Measurements from ENCODE around the gene GSK3B. TPM values are rescaled to one million over a fixed set of nuclear protein-coding genes. Genes with fewer than 3 reads are reported as not detected.

GSK3B gene
- total RNA-seq, 1 donor from 2014 or later: 20.6 TPM

DNA sequence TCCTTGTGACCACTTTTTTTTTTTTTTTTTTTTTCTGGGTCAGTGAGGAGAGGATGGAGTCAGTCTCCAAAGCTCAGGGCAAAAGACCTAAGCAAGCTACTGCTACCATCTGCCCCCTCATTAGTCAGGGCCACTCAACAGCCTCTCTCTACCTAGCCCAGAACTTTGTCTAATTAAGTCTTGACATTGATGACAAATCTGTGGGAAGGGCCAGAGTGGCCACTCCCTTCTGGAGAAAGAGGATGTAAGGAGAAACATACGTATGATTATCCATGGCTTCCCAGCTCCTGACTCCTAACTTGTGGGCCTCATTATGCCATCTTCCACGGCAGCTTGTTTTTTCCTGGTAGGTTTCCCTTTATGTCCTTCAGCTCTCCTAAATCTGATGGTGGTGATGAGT lies 274.4 kb downstream of the GSK3B start:
- intact Hi-C loops (cut with DNase I): loop anchor here (10.0 kb wide), 1 partner anchor 675 kb away; no protein-coding TSS in a partner anchor
- H3K27ac ChIP-seq: no peak overlapping the region
- H3K4me1 ChIP-seq: no peaks in the 10 kb centered on the region

DNA sequence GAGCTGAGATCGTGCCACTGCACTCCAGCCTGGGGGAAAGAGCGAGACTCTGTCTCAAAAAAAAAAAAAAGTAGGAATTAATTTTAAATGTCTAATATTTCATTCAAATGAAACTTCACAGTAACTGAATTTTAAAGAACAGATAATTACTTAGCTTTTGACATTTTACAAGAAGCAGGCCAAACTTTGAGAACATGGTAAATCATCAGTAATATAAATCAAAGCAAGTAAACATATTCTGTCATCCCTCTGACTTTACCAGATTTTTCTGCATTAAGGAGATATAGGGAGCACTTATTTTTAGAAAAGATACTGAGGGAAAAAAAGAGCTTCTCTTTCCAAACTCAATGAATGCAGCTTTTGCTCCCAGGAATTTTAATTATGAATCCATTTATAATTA lies 275.3 kb downstream of the GSK3B start:
- intact Hi-C loops (cut with DNase I): no loop called here
- Histone ChIP-seq H3K9me3 (no peaks in the 10 kb centered on the region), H3K27me3 (no peaks in the 10 kb centered on the region), H3K27ac (no peak overlapping the region), H3K4me3 (no peak overlapping the region), H3K36me3 (no peaks in the 10 kb centered on the region), H3K4me1 (no peaks in the 10 kb centered on the region)
- TF ChIP-seq POLR2A (IDR thresholded peaks at IDR 0.05): no peak
- TF ChIP-seq POLR2AphosphoS5 (IDR thresholded peaks at IDR 0.05; ENCODE audit: insufficient read depth in 1 of 2, low read depth in 1 of 2): no peak
- TF ChIP-seq, protein P1, sequence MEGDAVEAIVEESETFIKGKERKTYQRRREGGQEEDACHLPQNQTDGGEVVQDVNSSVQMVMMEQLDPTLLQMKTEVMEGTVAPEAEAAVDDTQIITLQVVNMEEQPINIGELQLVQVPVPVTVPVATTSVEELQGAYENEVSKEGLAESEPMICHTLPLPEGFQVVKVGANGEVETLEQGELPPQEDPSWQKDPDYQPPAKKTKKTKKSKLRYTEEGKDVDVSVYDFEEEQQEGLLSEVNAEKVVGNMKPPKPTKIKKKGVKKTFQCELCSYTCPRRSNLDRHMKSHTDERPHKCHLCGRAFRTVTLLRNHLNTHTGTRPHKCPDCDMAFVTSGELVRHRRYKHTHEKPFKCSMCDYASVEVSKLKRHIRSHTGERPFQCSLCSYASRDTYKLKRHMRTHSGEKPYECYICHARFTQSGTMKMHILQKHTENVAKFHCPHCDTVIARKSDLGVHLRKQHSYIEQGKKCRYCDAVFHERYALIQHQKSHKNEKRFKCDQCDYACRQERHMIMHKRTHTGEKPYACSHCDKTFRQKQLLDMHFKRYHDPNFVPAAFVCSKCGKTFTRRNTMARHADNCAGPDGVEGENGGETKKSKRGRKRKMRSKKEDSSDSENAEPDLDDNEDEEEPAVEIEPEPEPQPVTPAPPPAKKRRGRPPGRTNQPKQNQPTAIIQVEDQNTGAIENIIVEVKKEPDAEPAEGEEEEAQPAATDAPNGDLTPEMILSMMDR (IDR thresholded peaks at IDR 0.05): no peak
- DNase-seq (ENCODE audit: extremely low spot score in 2 of 2): no peak

More for the DNA sequence above, 274.4 kb downstream of the GSK3B start:
- Histone ChIP-seq H3K27me3 (no peaks in the 10 kb centered on the region), H3K36me3 (no peaks in the 10 kb centered on the region), H3K9me3 (no peaks in the 10 kb centered on the region), H3K4me3 (no peak overlapping the region)
- TF ChIP-seq POLR2AphosphoS5 (IDR thresholded peaks at IDR 0.05; ENCODE audit: insufficient read depth in 1 of 2, low read depth in 1 of 2): no peak
- TF ChIP-seq, protein P1 (IDR thresholded peaks at IDR 0.05): no peak
- no peak for TF ChIP-seq POLR2A (IDR thresholded peaks at IDR 0.05)
- DNase-seq (ENCODE audit: extremely low spot score in 2 of 2): no peak

DNA sequence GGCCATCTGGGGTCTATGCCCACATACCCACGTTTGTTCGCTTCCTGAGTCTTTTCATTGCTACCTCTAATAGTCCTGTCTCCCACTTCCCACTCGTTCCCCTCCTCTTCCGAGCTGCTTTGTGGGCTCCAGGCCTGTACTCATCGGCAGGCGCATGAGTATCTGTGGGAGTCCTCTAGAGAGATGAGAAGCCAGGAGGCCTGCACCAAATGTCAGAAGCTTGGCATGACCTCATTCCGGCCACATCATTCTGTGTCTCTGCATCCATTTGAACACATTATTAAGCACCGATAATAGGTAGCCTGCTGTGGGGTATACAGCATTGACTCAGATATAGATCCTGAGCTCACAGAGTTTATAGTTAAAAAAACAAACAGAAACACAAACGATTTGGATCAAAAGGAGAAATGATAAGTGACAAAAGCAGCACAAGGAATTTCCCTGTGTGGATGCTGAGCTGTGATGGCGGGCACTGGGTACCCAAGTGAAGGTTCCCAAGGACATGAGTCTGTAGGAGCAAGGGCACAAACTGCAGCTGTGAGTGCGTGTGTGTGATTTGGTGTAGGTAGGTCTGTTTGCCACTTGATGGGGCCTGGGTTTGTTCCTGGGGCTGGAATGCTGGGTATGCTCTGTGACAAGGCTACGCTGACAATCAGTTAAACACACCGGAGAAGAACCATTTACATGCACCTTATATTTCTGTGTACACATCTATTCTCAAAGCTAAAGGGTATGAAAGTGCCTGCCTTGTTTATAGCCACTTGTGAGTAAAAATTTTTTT lies 276.5 kb downstream of the GSK3B start:
- intact Hi-C loops (cut with DNase I): no loop called here
- no peak for DNase-seq (ENCODE audit: extremely low spot score in 2 of 2)
- TF ChIP-seq POLR2A (IDR thresholded peaks at IDR 0.05) (no peak), POLR2AphosphoS5 (IDR thresholded peaks at IDR 0.05; ENCODE audit: insufficient read depth in 1 of 2, low read depth in 1 of 2) (no peak)
- TF ChIP-seq, protein P1 (IDR thresholded peaks at IDR 0.05): no peak
- Histone ChIP-seq H3K27me3 (no peaks in the 10 kb centered on the region), H3K27ac (no peak overlapping the region), H3K36me3 (no peaks in the 10 kb centered on the region), H3K4me3 (no peak overlapping the region), H3K9me3 (no peaks in the 10 kb centered on the region), H3K4me1 (no peaks in the 10 kb centered on the region)

DNA sequence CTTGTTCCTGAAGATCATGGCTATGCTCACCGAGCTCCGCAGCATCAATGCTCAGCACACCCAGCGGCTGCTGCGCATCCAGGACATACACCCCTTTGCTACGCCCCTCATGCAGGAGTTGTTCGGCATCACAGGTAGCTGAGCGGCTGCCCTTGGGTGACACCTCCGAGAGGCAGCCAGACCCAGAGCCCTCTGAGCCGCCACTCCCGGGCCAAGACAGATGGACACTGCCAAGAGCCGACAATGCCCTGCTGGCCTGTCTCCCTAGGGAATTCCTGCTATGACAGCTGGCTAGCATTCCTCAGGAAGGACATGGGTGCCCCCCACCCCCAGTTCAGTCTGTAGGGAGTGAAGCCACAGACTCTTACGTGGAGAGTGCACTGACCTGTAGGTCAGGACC lies 277.2 kb downstream of the GSK3B start:
- intact Hi-C loops (cut with DNase I): no loop called here
- Histone ChIP-seq H3K4me3 (no peak overlapping the region), H3K36me3 (no peaks in the 10 kb centered on the region), H3K9me3 (no peaks in the 10 kb centered on the region), H3K27ac (no peak overlapping the region), H3K4me1 (no peaks in the 10 kb centered on the region), H3K27me3 (no peaks in the 10 kb centered on the region)
- TF ChIP-seq POLR2A (IDR thresholded peaks at IDR 0.05): no peak
- TF ChIP-seq, protein P1 (IDR thresholded peaks at IDR 0.05): no peak
- no peak for TF ChIP-seq POLR2AphosphoS5 (IDR thresholded peaks at IDR 0.05; ENCODE audit: insufficient read depth in 1 of 2, low read depth in 1 of 2)
- DNase-seq (ENCODE audit: extremely low spot score in 2 of 2): no peak

DNA sequence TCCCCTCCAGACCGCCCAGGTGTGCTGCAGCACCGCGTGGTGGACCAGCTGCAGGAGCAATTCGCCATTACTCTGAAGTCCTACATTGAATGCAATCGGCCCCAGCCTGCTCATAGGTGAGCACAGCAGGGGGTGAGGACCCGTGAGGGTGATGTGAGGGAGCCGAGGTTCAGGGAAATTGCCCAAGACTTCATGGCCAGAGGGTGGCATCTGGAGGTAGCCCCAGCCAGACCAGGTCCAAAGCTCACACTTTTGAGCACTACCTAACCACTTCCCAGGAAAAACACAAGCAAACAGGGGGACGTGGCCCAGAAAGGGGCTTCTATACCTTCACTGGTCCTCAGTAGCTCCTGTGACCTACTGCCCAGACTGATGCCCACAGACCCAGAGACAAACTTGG lies 278.5 kb downstream of the GSK3B start:
- Histone ChIP-seq H3K27ac (no peak overlapping the region), H3K4me3 (no peak overlapping the region), H3K27me3 (no peaks in the 10 kb centered on the region), H3K4me1 (no peaks in the 10 kb centered on the region), H3K9me3 (no peaks in the 10 kb centered on the region), H3K36me3 (no peaks in the 10 kb centered on the region)
- intact Hi-C loops (cut with DNase I): no loop called here
- TF ChIP-seq POLR2A (IDR thresholded peaks at IDR 0.05) (no peak), POLR2AphosphoS5 (IDR thresholded peaks at IDR 0.05; ENCODE audit: insufficient read depth in 1 of 2, low read depth in 1 of 2) (no peak)
- TF ChIP-seq, protein P1 (IDR thresholded peaks at IDR 0.05): no peak
- no peak for DNase-seq (ENCODE audit: extremely low spot score in 2 of 2)

Data from vagina (tissue), 2 donors.